IMR-90 (cell line): ENCODE data around the gene ADCY9.

Source experiments
- BHLHE40 ChIP-seq: fragments of 150-350 bp; IDR thresholded peaks from 2 replicates; pipeline ENCODE4 v1.6.1; 2016; ENCODE audit warnings: mild to moderate bottlenecking, low read depth, low read length
- CEBPB ChIP-seq: IDR thresholded peaks from 2 replicates; pipeline ENCODE4 v1.6.1; 2012; ENCODE audit warnings: low read depth, low read length, improper control_type of control experiment
- FOS ChIP-seq: fragments of 150-350 bp; IDR thresholded peaks from 2 replicates; pipeline ENCODE4 v1.6.1; 2016; ENCODE audit warnings: low read depth, low read length
- MAFK ChIP-seq: IDR thresholded peaks from 2 replicates; pipeline ENCODE4 v1.6.1; 2012; ENCODE audit warnings: low read depth, low read length, improper control_type of control experiment
- MAZ ChIP-seq: IDR thresholded peaks from 2 replicates; pipeline ENCODE4 v1.6.1; 2012; ENCODE audit warnings: low read depth, mild to moderate bottlenecking, low read length, improper control_type of control experiment, moderate library complexity, borderline replicate concordance
- MXI1 ChIP-seq: IDR thresholded peaks from 2 replicates; pipeline ENCODE4 v1.6.1; 2012; ENCODE audit warnings: low read depth, mild to moderate bottlenecking, low read length, moderate library complexity, borderline replicate concordance
- POLR2A ChIP-seq: IDR thresholded peaks from 2 replicates; pipeline ENCODE4 v1.6.1; 2012; ENCODE audit warnings: mild to moderate bottlenecking, low read depth, low read length
- RAD21 ChIP-seq: IDR thresholded peaks from 2 replicates; pipeline ENCODE4 v1.6.1; 2012; ENCODE audit warnings: low read length, improper control_type of control experiment
- RCOR1 ChIP-seq: IDR thresholded peaks from 2 replicates; pipeline ENCODE4 v1.6.1; 2012; ENCODE audit warnings: mild to moderate bottlenecking, low read length, improper control_type of control experiment; ENCODE audit not compliant: insufficient replicate concordance
- RFX5 ChIP-seq: IDR thresholded peaks from 2 replicates; pipeline ENCODE4 v1.8.0; 2012; ENCODE audit warnings: low read depth, mild to moderate bottlenecking, low read length, moderate library complexity
- SMC3 ChIP-seq: fragments of 150-350 bp; IDR thresholded peaks from 2 replicates; pipeline ENCODE4 v1.6.1; 2016; ENCODE audit warnings: low read depth, mild to moderate bottlenecking, antibody characterized with exemption, low read length, moderate library complexity
- USF2 ChIP-seq: fragments of 150-350 bp; IDR thresholded peaks from 2 replicates; pipeline ENCODE4 v1.6.1; 2017; ENCODE audit warnings: mild to moderate bottlenecking, antibody characterized with exemption, low read length, low read depth
- TF ChIP-seq, protein P1 (sequence below): conservative IDR thresholded peaks from 2 replicates; pipeline ENCODE4 v1.5.1; 2012; ENCODE audit warnings: mild to moderate bottlenecking, low read depth, low read length, improper control_type of control experiment

DNA sequence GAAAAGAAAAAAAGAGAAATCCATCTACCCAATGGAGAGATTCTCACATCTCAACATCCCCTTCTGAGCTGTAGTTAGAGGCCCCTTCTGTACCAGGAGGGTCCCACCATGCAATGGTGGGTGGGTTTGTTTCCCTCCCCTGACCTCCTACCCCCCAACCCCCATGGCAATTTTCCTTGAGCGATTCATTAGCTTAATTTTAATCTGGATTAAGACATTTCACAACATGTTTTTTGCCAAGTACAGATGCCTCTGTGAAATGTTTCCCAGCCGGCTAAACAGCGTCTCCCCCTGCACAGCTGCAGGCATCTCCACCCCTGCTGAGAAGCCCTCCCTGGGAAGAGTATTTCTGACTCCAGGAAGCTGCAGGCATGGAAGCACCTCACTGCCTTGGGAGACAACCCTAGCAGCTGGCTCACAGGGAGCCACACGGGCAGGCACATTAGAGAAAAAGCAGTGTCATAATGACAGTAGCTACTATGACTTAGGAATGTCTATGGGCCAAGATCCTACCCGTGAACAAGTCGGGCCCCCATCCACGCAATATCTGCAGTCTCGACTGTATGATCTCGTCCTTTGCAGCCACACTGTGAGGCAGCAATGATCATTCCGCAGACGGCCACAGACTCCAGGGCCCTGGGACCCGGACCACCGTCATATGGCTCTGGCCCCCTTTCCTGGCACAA, 117.3 kb downstream of the ADCY9 start:
- TF ChIP-seq, protein P1, sequence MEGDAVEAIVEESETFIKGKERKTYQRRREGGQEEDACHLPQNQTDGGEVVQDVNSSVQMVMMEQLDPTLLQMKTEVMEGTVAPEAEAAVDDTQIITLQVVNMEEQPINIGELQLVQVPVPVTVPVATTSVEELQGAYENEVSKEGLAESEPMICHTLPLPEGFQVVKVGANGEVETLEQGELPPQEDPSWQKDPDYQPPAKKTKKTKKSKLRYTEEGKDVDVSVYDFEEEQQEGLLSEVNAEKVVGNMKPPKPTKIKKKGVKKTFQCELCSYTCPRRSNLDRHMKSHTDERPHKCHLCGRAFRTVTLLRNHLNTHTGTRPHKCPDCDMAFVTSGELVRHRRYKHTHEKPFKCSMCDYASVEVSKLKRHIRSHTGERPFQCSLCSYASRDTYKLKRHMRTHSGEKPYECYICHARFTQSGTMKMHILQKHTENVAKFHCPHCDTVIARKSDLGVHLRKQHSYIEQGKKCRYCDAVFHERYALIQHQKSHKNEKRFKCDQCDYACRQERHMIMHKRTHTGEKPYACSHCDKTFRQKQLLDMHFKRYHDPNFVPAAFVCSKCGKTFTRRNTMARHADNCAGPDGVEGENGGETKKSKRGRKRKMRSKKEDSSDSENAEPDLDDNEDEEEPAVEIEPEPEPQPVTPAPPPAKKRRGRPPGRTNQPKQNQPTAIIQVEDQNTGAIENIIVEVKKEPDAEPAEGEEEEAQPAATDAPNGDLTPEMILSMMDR: no peak
- TF ChIP-seq MAZ: no peak; the same call in 1 of the 2 replicates
- TF ChIP-seq FOS: no peak
- no peak for TF ChIP-seq POLR2A
- no peak for TF ChIP-seq BHLHE40
- 0 out of 2 replicates have a peak, but pooled peaks have one; percentile 5 for TF ChIP-seq CEBPB
- no peak for TF ChIP-seq USF2
- no peak for TF ChIP-seq RAD21
- no peak for TF ChIP-seq MAFK
- no peak for TF ChIP-seq SMC3
- no peak for TF ChIP-seq RCOR1
- no peak for TF ChIP-seq RFX5
- TF ChIP-seq MXI1: no peak
